Measurements from ENCODE around the gene CCDC83. TPM values are rescaled to one million over a fixed set of nuclear protein-coding genes. Genes with fewer than 3 reads are reported as not detected.

CCDC83 gene
- total RNA-seq, 1 donor: not detected

- no peak for TF ChIP-seq CTCF (IDR thresholded peaks at IDR 0.05; ENCODE audit: insufficient read depth, low read length)
- no peak overlapping the region for H3K4me3 ChIP-seq (ENCODE audit: low read depth, low read length)
- peak; percentile 39 for DNase-seq (ENCODE audit: low read depth)
Measured at GRCh38 chr11:85961930-85962363, 106.8 kb downstream of the CCDC83 start.

- peak; percentile 27 for DNase-seq (ENCODE audit: low read depth)
- H3K4me3 ChIP-seq (ENCODE audit: low read depth, low read length): no peak overlapping the region
- no peak for TF ChIP-seq CTCF (IDR thresholded peaks at IDR 0.05; ENCODE audit: insufficient read depth, low read length)
Measured at GRCh38 chr11:85965202-85965601, 110.0 kb downstream of the CCDC83 start.

GRCh38 chr11:85967457-85967856, 112.3 kb downstream of the CCDC83 start:
- H3K4me3 ChIP-seq (ENCODE audit: low read depth, low read length): no peak overlapping the region
- DNase-seq (ENCODE audit: low read depth): no peak
- TF ChIP-seq CTCF (IDR thresholded peaks at IDR 0.05; ENCODE audit: insufficient read depth, low read length): no peak

Other genes starting within 250 kb of the CCDC83 start
- 3.0 and 5.8 TPM in 2 replicates for gene DLG2, start 228.0 kb upstream of the CCDC83 start, total RNA-seq (ENCODE audit: low replicate concordance)
- 89.9 and 112 TPM in 2 replicates for gene TMEM126B, start 226.8 kb upstream of the CCDC83 start, total RNA-seq (ENCODE audit: low replicate concordance)
- 61.5 and 66.2 TPM in 2 replicates for gene TMEM126A, start 207.4 kb upstream of the CCDC83 start, total RNA-seq (ENCODE audit: low replicate concordance)
- 33.1 and 50.9 TPM in 2 replicates for gene CREBZF, start 190.3 kb upstream of the CCDC83 start, total RNA-seq (ENCODE audit: low replicate concordance)
- 4.2 and 7.9 TPM in 2 replicates for gene CCDC89, start 169.2 kb upstream of the CCDC83 start, total RNA-seq (ENCODE audit: low replicate concordance)
- gene SYTL2, start 44.2 kb upstream of the CCDC83 start, total RNA-seq (ENCODE audit: low replicate concordance): 5.2 and 52.4 TPM in 2 replicates
- gene PICALM, start 213.7 kb downstream of the CCDC83 start, total RNA-seq (ENCODE audit: low replicate concordance): 280 and 318 TPM in 2 replicates